ENCODE data around the gene SGF29. TPM values are rescaled to one million over a fixed set of nuclear protein-coding genes. Genes with fewer than 3 reads are reported as not detected.
"Not testable (repeated sequence)": the region's sequence is repeated elsewhere in the genome, so short reads cannot be mapped to it uniquely, and the experiment has no call there.

Gene SGF29
- total RNA-seq, 3 donors from 2014 or later, result 28.5 to 35.8 (median 28.8) TPM

DNA sequence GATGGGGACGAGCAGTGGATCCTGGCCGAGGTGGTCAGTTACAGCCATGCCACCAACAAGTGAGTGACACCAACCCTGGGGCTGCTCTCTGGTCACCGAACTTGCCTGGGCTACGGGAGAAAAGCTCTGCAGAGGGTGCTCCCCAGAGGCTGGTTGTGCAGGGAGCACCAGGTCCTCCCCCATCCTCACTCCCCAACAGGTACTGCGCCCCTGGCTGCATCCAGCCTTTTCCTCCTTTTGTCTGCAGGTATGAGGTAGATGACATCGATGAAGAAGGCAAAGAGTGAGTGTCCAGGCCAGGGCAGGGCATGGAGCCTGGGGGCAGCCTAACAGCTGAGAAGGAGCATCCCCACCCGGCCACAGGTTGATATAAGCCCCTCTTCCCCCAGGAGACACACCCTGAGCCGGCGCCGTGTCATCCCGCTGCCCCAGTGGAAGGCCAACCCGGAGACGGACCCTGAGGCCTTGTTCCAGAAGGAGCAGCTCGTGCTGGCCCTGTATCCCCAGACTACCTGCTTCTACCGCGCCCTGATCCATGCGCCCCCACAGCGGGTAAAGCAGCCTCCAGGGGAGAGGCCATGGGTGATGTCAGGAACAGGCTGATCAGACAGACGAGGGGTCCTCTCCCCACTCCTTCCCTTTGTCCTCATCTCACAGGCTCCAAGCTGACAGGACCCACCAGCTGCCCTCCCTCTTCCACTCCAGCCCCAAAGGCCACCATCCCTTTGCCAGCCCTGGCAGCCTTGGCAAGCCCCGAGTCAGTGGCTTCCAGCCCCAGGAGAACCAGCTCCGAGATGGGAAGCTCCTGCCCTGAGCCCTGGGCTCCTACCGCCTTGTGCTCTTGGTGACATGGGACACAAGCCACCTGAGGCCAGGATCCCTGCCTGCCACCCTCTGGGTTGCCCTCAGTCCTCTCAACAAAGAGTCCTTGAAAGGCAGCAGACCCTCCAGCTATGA, 36.9 kb downstream of the SGF29 start:
- Histone ChIP-seq H3K4me3 (no peak overlapping the region), H3K36me3 (no peaks in the 10 kb centered on the region), H3K27ac (no peak overlapping the region), H3K27me3 (no peaks in the 10 kb centered on the region), H3K4me1 (no peaks in the 10 kb centered on the region), H3K9me3 (no peaks in the 10 kb centered on the region)
- intact Hi-C loops (cut with DNase I; ENCODE audit: low total_unique reads), result no loop called here
- TF ChIP-seq, protein P1, sequence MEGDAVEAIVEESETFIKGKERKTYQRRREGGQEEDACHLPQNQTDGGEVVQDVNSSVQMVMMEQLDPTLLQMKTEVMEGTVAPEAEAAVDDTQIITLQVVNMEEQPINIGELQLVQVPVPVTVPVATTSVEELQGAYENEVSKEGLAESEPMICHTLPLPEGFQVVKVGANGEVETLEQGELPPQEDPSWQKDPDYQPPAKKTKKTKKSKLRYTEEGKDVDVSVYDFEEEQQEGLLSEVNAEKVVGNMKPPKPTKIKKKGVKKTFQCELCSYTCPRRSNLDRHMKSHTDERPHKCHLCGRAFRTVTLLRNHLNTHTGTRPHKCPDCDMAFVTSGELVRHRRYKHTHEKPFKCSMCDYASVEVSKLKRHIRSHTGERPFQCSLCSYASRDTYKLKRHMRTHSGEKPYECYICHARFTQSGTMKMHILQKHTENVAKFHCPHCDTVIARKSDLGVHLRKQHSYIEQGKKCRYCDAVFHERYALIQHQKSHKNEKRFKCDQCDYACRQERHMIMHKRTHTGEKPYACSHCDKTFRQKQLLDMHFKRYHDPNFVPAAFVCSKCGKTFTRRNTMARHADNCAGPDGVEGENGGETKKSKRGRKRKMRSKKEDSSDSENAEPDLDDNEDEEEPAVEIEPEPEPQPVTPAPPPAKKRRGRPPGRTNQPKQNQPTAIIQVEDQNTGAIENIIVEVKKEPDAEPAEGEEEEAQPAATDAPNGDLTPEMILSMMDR (IDR thresholded peaks at IDR 0.05), result no peak
- TF ChIP-seq POLR2A (IDR thresholded peaks at IDR 0.05), result no peak
- TF ChIP-seq POLR2AphosphoS5 (IDR thresholded peaks at IDR 0.05), result no peak
- DNase-seq (ENCODE audit: low spot score in 2 of 2), result no peak

DNA sequence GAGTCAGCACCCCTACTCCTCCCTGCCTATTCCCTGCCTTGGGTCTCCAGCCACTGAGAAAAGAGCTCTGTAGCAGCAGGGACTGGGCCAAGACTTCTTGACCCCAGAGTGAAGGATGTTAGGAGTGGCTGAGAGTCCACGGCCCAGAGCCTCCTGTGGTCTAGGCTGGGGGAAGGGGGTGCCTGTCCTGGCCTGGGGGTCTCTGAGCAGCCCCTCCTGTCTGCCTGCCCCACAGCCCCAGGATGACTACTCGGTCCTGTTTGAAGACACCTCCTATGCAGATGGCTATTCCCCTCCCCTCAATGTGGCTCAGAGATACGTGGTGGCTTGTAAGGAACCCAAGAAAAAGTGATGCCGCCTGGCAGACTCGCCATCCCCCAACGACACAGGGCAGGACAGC, 37.6 kb downstream of the SGF29 start:
- TF ChIP-seq, protein P1 (IDR thresholded peaks at IDR 0.05), result no peak
- TF ChIP-seq POLR2AphosphoS5 (IDR thresholded peaks at IDR 0.05), result no peak
- TF ChIP-seq POLR2A (IDR thresholded peaks at IDR 0.05), result no peak
- Histone ChIP-seq H3K4me1 (no peaks in the 10 kb centered on the region), H3K27me3 (no peaks in the 10 kb centered on the region), H3K9me3 (no peaks in the 10 kb centered on the region), H3K27ac (no peak overlapping the region), H3K36me3 (no peaks in the 10 kb centered on the region), H3K4me3 (no peak overlapping the region)
- DNase-seq (ENCODE audit: low spot score in 2 of 2), result no peak
- intact Hi-C loops (cut with DNase I; ENCODE audit: low total_unique reads), result no loop called here

DNA sequence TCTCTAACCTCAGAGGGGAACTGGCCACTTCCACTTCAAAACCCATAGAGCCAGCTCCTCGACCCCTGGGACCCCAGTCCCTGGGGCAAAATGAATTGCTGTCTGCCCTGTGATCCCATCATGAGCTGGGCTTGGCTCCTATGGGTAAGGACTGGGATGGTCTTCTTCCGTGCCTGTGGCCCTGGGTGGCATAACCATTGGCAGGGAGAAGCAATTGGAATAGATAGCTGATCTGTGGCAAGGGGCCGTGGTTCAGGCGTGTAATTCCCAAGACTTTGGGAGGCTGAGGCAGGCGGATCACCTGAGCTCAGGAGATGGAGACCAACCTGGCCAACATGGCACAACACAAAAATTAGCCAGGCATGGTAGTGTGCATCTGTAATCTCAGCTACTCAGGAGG, 38.8 kb downstream of the SGF29 start:
- Histone ChIP-seq H3K27me3 (no peaks in the 10 kb centered on the region), H3K36me3 (no peaks in the 10 kb centered on the region), H3K4me3 (no peak overlapping the region), H3K4me1 (no peaks in the 10 kb centered on the region), H3K9me3 (no peaks in the 10 kb centered on the region), H3K27ac (no peak overlapping the region)
- no peak for DNase-seq (ENCODE audit: low spot score in 2 of 2)
- intact Hi-C loops (cut with DNase I; ENCODE audit: low total_unique reads), result no loop called here
- TF ChIP-seq, protein P1 (IDR thresholded peaks at IDR 0.05), result no peak
- no peak for TF ChIP-seq POLR2AphosphoS5 (IDR thresholded peaks at IDR 0.05)
- TF ChIP-seq POLR2A (IDR thresholded peaks at IDR 0.05), result no peak

DNA sequence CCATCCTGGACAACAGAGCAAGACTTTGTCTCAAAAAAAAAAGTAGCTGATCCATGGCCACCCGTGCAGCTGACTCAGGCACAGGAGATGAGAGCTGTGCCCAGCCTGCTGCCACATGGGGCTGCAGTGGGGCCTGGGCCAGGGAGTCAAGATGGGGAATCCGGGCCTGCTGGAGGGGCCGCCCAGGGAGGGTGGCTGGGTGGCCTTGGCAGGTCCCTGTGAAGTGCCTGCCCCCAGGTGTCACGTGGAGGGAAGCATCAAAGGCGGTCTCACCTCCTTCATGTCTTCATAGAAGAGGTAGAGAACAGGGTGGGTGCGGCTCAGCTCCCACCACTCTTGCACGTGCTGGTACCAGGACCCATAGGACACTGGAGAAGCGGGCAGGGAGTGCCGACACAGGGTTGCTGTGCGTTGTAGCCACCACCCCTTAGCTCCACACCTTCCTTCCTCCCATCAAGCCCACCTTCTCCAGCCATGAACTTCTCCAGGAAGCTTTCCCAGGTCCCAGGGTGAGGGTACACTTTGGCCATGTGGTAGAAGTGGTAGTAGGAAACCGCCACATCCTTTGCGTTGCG, 39.3 kb downstream of the SGF29 start:
- intact Hi-C loops (cut with DNase I; ENCODE audit: low total_unique reads), result no loop called here
- TF ChIP-seq, protein P1 (IDR thresholded peaks at IDR 0.05), result no peak
- TF ChIP-seq POLR2A (IDR thresholded peaks at IDR 0.05) (no peak), POLR2AphosphoS5 (IDR thresholded peaks at IDR 0.05) (no peak)
- no peaks in the 10 kb centered on the region for H3K36me3 ChIP-seq

DNA sequence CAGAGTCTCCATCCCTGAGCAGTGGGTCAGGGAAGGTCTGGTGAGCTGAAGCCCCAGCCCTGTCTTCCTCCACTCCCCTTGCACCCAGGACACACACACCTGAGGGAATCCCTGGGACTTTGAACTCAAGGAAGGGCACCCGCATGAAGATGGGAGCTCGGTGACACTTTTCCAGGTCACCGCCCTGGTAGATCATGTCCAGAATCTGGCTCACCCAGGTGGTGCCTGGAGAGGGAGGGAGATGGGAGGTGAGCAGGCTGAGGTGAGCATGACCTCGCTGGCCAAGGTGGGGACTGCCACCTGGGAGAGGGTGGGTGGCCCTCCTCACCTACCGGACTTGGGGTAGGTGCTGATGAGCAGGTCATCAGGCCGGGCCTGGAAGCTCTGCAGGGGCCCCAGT, 41.7 kb downstream of the SGF29 start:
- H3K27me3 ChIP-seq; H3K9me3 ChIP-seq; H3K4me3 ChIP-seq; intact Hi-C loops (cut with DNase I; ENCODE audit: low total_unique reads); H3K36me3 ChIP-seq; DNase-seq (ENCODE audit: low spot score in 2 of 2); H3K27ac ChIP-seq; H3K4me1 ChIP-seq: not testable (repeated sequence)

More for the DNA sequence above, 39.3 kb downstream of the SGF29 start:
- Histone ChIP-seq H3K9me3 (no peaks in the 10 kb centered on the region), H3K4me1 (no peaks in the 10 kb centered on the region), H3K4me3 (no peak overlapping the region), H3K27me3 (no peaks in the 10 kb centered on the region), H3K27ac (no peak overlapping the region)
- DNase-seq (ENCODE audit: low spot score in 2 of 2), result no peak

Measured in breast epithelium (tissue), 4 donors.